ENCODE results near the gene AGFG1.

Gene AGFG1

DNA sequence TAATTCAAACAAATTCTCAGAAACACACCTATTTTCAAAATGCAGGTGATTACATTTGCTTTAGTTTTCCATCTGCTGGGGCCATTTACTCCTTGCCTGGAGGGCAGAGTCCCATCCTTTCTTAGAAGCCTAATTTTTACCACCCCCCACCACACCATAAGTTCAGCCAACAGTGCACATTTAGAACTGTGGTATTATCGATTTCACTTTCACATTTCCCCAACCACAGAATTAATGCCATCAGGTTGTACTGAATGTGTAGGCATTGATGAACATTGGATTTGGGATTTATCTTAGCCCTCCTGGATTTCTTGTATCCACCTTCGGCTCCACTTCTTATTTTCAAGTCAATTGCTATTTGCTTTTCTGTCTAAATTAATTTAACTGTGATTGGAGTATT is 138.2 kb downstream of the AGFG1 start:
- no peak for DNase-seq

All from bone marrow (tissue), 2 donors.